HG02973 (cell line): ENCODE results near the gene SLC25A21.
"Not testable (repeated sequence)": the region's sequence is repeated elsewhere in the genome, so short reads cannot be mapped to it uniquely, and the experiment has no call there.

Experiments
- ATAC-seq: cut with Tn5 transposase; IDR thresholded peaks from one replicate; pipeline ENCODE4 v1.9.1; 2021; ENCODE audit warnings: moderate library complexity; ENCODE audit not compliant: unreplicated experiment

Gene SLC25A21

DNA sequence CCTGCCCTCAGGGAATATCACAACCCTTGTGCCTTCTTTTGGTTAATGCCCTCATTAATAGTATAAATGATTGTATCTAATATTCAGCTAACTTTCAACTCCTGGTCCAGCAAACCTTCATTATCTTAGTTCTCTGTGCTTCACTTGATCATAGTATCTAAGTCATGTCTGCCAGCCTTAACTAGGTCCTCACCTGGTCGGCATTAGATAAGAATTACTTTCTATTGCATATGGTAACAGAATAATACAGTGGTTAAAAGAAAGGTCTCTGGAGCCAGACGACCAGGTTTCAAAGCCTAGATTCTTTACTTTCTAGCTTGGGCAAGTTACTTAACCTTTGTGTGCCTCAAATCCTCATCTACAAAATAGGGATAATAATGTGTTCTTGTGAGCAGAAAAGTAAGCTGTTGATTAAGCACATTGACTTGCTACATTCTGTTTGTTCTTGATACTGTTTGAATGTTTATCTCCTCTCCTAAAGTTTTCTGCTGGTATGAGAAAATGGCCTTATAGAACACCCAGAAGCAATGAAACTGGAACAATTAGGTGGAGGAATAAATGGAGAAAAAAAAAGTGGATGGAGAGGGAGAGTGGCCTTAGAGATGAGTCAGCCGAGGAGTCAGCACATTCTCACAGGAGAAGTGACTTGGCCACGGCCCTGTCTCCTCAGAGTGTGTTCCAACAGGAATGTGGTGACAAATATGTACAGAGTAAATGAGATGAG is 176.1 kb downstream of the SLC25A21 start:
- ATAC-seq = no peak

- ATAC-seq = no peak
Observed at GRCh38 chr14:36989806-36990205, 182.6 kb downstream of the SLC25A21 start.

GRCh38 chr14:36988989-36989388 is 183.4 kb downstream of the SLC25A21 start:
- no peak for ATAC-seq

DNA sequence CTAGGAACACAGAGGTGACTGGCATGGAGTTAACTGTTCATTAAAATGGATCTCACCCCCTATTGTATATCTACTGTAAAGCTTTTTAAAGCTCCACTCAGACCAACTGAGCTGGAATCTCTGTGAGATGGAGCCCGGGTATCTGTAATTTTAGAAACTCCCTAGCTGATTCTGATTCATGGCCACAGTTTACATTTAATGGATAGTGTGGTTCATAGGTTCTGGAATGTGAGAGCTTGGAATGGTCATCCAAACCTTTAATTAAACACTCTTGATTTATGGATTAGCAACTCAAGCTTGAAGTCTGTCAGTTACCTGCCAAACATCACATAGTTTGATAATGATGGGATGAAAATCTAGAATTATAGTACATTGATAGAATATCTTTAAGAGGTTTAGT is 183.8 kb downstream of the SLC25A21 start:
- ATAC-seq = no peak

DNA sequence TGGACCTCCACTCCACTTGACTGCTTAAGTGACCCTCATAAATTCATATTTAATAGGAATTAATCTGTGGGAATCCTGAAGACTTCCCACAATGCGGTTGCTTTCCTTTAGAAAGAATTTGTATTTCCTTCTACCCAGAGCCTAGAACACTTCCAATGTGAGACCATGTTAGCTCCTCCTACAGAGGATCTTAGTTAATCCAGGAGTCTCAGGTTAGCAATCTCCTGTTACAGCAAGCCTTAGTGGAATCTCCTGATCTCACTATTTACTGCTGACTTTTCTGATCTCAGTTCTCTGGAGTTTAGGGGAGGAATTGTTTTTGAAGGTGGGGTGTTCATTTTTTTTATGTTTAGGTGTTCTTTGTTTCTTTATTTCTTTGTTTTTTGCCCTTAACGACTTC is 186.0 kb downstream of the SLC25A21 start:
- ATAC-seq = no peak

DNA sequence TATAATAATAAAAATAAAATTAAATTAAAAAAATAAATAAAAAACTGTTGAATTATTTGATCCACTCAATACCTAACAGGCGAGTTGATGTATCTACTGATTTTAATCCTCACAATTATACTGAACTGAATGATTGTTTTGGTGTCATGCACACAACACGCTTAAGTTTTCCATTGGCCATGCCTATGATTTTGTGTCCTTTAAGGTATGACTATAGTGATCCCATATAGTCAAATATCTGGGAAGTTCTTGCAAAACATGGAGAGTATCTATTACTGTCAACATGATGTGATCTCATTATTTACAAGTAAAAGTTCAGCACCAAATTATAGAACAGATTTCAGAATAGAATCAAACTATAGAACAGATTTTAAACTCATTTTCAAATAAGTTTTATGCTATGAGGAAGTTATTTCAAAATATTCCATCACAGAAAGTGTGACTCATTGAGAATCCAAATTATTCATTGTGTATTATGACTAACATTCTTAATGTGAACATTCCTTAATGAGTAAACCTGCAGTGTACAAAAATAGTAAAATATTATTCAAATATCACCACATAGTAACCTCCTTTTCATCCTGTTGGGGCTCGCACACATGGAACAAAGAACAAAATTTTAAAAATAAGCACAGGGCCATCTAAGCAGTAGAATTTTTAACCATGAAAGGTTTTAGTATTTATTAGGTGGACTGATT is 190.4 kb downstream of the SLC25A21 start:
- no peak for ATAC-seq

DNA sequence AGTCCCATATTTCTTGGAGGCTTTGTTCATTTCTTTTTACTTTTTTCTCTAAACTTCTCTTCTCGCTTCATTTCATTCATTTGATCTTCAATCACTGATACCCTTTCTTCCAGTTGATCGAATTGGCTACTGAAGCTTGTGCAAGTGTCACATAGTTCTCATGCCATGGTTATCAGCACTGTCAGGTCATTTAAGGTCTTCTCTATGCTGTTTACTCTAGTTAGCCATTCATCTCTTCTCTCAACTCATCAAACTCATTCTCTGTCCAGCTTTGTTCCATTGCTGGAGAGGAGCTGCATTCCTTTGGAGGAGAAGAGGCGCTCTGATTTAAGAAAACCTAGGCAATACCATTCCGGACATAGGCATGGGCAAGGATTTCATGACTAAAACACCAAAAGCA is 192.0 kb downstream of the SLC25A21 start:
- ATAC-seq = not testable (repeated sequence)

- no peak for ATAC-seq
Observed at GRCh38 chr14:36979863-36980262, 192.5 kb downstream of the SLC25A21 start.

DNA sequence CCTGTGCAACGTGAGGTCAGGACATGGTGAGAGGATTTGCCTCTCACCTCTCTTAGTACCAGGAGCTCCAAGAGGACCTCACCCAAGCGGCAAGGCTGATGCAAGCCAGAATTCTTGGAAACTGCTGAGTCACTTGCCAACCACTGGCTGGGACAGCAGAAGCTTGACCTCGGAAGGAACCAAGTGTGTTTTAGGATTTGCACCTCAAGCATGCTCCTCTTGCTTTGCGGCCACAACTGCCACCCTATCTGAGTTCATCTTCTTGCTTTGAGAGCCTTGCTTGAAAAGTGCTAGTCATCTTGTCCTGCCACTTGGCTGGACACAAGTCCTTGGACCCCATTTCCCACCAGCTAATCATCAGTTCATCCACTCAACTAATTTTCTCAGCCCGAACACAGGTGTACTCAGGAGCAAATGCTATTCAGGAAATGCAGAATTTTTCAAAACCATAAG is 195.8 kb downstream of the SLC25A21 start:
- ATAC-seq = no peak

DNA sequence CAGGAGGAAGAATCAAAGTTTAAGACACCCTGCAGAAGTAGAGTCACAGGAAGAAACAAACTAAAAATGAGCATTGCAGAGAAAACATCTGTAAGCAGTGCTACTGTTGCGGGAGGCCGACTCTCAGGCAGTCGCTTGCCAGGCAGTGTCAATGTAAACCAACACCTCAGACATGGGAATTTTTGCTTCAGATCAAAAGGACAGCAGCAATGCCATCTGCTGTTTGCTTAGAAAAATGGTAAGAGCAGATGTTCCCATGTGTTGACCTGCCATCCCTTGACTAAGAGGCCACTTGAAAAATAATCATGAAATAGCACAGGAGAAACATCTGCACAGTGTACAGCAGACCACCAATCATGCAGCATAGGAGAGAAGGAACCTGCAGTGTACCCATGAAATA is 196.6 kb downstream of the SLC25A21 start:
- ATAC-seq = no peak

DNA sequence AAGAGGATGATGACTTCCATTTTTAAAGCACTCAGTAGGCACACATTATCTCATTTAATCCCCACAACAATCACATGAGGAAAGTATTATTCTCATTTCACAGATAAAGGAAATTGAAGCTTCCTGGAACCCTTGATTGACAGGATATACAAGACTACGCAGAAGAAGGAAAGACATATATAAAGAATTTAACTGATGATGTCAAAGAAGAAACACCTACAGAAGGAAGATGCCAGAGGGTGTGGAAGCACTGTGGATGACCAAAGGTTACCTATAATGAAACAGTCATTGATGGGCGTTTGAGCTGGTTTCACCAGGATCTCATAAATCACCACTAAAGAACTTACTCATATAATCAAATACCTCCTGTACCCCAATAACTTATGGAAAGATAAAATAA is 197.4 kb downstream of the SLC25A21 start:
- ATAC-seq = no peak

- ATAC-seq = no peak
Observed at GRCh38 chr14:36973806-36974442, 198.5 kb downstream of the SLC25A21 start.

DNA sequence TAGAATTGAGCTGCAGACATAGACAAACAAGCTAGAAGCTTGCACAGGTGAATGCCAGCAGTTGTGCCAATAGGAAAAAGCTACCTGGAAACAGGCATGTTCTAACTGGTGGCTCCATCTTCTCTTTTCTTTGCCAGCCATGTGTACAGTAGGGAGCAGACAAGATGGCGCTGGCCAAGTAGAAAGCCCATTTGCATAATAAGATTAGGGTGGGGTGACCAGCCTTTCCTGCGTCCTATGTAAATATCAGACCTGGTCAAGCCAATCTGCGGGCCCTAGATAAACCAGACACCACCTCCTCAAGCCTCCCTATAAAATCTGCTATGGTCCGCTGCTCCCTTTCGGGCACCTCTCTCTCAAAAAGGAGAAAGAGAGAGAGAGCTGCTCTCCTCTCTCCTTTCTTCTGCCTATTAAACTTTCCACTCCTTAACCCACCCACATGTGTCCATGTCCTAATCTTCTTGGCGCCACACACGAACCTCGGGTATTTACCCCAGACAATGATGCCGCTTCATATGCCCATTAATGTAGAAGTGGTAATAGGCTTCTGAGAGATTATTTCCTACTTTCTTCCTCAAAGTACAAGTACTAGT is 201.0 kb downstream of the SLC25A21 start:
- ATAC-seq = no peak

GRCh38 chr14:36967892-36968555 is 204.4 kb downstream of the SLC25A21 start:
- ATAC-seq = no peak

DNA sequence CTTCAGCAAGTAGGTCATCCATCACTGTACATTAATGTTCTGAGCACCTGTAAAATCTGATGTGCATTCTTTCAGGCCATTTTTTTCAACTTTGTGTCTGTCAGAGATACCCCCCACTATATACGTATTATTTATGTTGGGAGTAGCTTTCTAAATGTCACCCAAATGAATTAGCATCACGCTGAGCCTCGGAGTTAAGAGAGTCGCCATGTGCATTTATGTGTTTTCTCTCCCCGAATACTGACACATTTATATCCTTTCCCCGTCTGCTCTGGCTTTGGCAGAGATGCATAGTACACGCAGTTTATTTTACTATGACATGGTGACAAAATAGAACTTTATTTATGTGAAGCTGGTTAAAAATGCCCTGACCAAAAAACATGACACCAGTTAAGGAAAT is 216.4 kb downstream of the SLC25A21 start:
- no peak for ATAC-seq

DNA sequence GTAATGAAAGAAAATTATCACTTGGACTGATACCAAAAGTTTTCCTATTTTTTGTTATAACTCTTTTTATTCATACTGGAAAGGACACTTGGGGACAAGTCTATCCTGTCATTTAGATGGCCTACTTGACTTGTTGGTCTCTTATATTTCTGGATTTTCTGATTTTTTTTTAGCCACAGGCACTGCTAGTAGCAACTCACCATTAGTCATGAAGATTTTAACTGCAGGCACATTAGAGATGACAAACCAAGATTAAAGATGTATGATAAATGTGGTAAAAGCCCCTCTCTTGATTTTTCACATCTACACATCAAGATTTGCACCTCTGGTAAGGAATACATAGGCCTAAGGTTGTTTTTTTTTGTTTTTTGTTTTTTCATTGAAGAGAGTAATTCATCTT is 217.0 kb downstream of the SLC25A21 start:
- ATAC-seq = no peak

GRCh38 chr14:36952689-36953088 is 219.7 kb downstream of the SLC25A21 start:
- no peak for ATAC-seq

- no peak for ATAC-seq
Observed at GRCh38 chr14:36951380-36951911, 221.0 kb downstream of the SLC25A21 start.

GRCh38 chr14:36950812-36951211 is 221.6 kb downstream of the SLC25A21 start:
- ATAC-seq = no peak

DNA sequence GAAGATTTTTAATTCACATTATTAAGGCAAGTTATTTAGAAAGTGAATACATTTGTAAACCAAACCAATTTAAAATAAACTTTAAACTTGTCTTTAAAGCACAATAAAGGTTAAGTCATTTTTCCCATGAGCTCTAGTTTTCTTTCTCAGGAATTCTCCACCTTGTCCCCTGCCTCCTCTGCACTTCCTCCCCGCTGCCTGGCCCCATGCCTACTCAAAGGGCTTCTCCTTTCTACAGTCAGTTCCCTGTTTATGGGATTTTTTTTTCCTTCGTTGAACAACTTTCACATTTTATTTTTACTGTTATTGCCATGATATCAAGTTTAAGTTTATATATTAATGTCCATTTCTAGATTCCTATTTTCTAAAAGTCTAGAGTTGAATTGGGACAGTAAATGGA is 223.0 kb downstream of the SLC25A21 start:
- ATAC-seq = no peak
